GM23248 (cell line): Measurements from ENCODE around the gene GNAL. TPM values are rescaled to one million over a fixed set of nuclear protein-coding genes. Genes with fewer than 3 reads are reported as not detected.
"Not testable (repeated sequence)": the region's sequence is repeated elsewhere in the genome, so short reads cannot be mapped to it uniquely, and the experiment has no call there.

Experiments
- DNase-seq: peaks from one replicate; pipeline ENCODE4 v3.0.0-alpha.2; 2015
- H2AFZ ChIP-seq: fragments of 200-600 bp; sonication (generic); 2 replicates; pipeline ENCODE4 v1.6.1; 2016; ENCODE audit warnings: antibody characterized with exemption
- H3F3A ChIP-seq: fragments of 200-600 bp; sonication (generic); 2 replicates; pipeline ENCODE4 v1.6.1; 2016; ENCODE audit warnings: mild to moderate bottlenecking, antibody characterized with exemption, mixed run types; ENCODE audit not compliant: insufficient read depth
- H3K27ac ChIP-seq: fragments of 200-600 bp; sonication (generic); 2 replicates; pipeline ENCODE4 v1.5.1; 2016; ENCODE audit warnings: mild to moderate bottlenecking
- H3K27me3 ChIP-seq: fragments of 200-600 bp; sonication (generic); replicated peaks from 2 replicates; pipeline ENCODE4 v1.6.1; 2016; ENCODE audit warnings: mild to moderate bottlenecking; ENCODE audit not compliant: insufficient read depth
- H3K36me3 ChIP-seq: fragments of 200-600 bp; sonication (generic); 2 replicates; pipeline ENCODE4 v1.6.1; 2016; ENCODE audit warnings: low read depth, mild to moderate bottlenecking
- H3K4me1 ChIP-seq: fragments of 200-600 bp; sonication (generic); 2 replicates; pipeline ENCODE4 v1.6.1; 2016; ENCODE audit warnings: mild to moderate bottlenecking; ENCODE audit not compliant: insufficient read depth
- H3K4me2 ChIP-seq: fragments of 200-600 bp; sonication (generic); one replicate; pipeline ENCODE4 v1.6.1; 2016; ENCODE audit warnings: mild to moderate bottlenecking; ENCODE audit not compliant: unreplicated experiment
- H3K4me3 ChIP-seq: fragments of 200-600 bp; sonication (generic); 2 replicates; pipeline ENCODE4 v1.5.1; 2016; ENCODE audit warnings: mild to moderate bottlenecking
- H3K79me2 ChIP-seq: fragments of 200-600 bp; sonication (generic); 2 replicates; pipeline ENCODE4 v1.6.1; 2016; ENCODE audit warnings: mild to moderate bottlenecking; ENCODE audit not compliant: insufficient read depth
- H3K9ac ChIP-seq: fragments of 200-600 bp; sonication (generic); 2 replicates; pipeline ENCODE4 v1.6.1; 2016; ENCODE audit warnings: mild to moderate bottlenecking
- H3K9me2 ChIP-seq: fragments of 200-600 bp; sonication (generic); 2 replicates; pipeline ENCODE4 v1.6.1; 2016; ENCODE audit warnings: mixed run types, mild to moderate bottlenecking, moderate library complexity; ENCODE audit not compliant: insufficient read depth
- H3K9me3 ChIP-seq: fragments of 200-600 bp; sonication (generic); one replicate; pipeline ENCODE4 v1.6.1; 2017; ENCODE audit warnings: low read depth
- H4K20me1 ChIP-seq: fragments of 200-600 bp; sonication (generic); 2 replicates; pipeline ENCODE4 v1.6.0; 2016; ENCODE audit not compliant: insufficient read depth
- EZH2 ChIP-seq: fragments of 200-600 bp; sonication (generic); IDR thresholded peaks from 2 replicates; pipeline ENCODE4 v1.6.1; 2018; ENCODE audit warnings: antibody characterized with exemption, mild to moderate bottlenecking; ENCODE audit not compliant: insufficient read depth, poor library complexity, severe bottlenecking
- EZH2phosphoT487 ChIP-seq: fragments of 200-600 bp; sonication (generic); IDR thresholded peaks from 2 replicates; pipeline ENCODE4 v1.6.1; 2018; ENCODE audit warnings: antibody characterized with exemption, moderate library complexity, mild to moderate bottlenecking, low read depth; ENCODE audit not compliant: insufficient read depth
- WGBS, 2 experiments: methylation state at CpG; one replicate each; pipeline ENCODE4 v1.1.6; 2015 to 2017; ENCODE audit warnings: low lambda C conversion rate in 2 of 2, low coverage in 1 of 2; ENCODE audit errors: missing lambda C conversion rate in 2 of 2; 5-methylcytosine and 5-hydroxymethylcytosine counted together
- in situ Hi-C: fragments of 300-500 bp; cut with MboI; formaldehyde crosslinking; loops from 2 replicates; pipeline ENCODE4 v1.15.0; 2020
- polyA plus RNA-seq: library from polyadenylated mRNA; unstranded; fragments of >200 nt; fragmentation: Nextera tagmentation; extraction: Ambion mirVana; gene quantifications from 2 replicates; pipeline ENCODE4 v1.2.1, GENCODE V29; 2016
- total RNA-seq: library from RNA; depleted of rRNA; stranded (reverse); fragments of >200 nt; shearing (Covaris generic); gene quantifications from 2 replicates; pipeline ENCODE4 v1.2.3, GENCODE V29; 2014

Gene GNAL
- total and polyA plus RNA-seq, 2 experiments from 2014 or later, result 0.19 to 3.0 TPM

DNA sequence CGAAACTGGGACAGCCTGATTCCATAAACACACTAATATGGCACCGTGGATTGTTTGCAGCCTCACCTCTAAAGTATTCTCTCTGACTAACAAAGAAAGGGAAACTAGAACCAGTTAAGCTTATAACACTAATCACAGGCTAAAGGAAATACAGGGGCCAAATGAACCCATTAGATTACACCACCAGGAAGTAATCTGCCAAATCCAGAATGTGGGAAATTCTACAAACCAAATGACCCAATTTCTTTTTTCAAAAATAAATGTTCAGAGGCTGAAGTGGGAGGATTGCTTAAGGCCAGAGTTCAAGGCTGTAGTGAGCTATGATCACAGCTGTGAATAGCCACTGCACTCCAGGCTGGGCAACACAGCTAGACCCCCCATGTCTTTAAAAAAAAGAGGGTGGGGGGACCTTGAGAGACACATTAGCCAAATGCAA, 220.5 kb downstream of the GNAL start:
- Histone ChIP-seq H3K79me2 (peaks cover 13% of the 10 kb centered on the region; the same call in 1 of the 2 replicates), H3F3A (peaks cover 10% of the 10 kb centered on the region; the same call in 1 of the 2 replicates), H3K27me3 (no peaks in the 10 kb centered on the region), H3K4me3 (peak overlapping the region; percentile 86), H3K9me3 (no peaks in the 10 kb centered on the region), H3K4me2 (peak overlapping the region; percentile 83), H3K36me3 (no peaks in the 10 kb centered on the region; the same call in 1 of the 2 replicates), H4K20me1 (no peaks in the 10 kb centered on the region), H2AFZ (peak overlapping the region; percentile 89), H3K27ac (peak overlapping the region; percentile 97), H3K4me1 (peaks cover 17% of the 10 kb centered on the region), H3K9me2 (no peaks in the 10 kb centered on the region), H3K9ac (peak overlapping the region; percentile 98)
- WGBS, 2 experiments, result 12 to 19% methylated on average over 2 of the region's 2 CpGs
- no peak for TF ChIP-seq EZH2
- no peak for TF ChIP-seq EZH2phosphoT487
- in situ Hi-C loops, result no loop called here
- peak; percentile 81 for DNase-seq

DNA sequence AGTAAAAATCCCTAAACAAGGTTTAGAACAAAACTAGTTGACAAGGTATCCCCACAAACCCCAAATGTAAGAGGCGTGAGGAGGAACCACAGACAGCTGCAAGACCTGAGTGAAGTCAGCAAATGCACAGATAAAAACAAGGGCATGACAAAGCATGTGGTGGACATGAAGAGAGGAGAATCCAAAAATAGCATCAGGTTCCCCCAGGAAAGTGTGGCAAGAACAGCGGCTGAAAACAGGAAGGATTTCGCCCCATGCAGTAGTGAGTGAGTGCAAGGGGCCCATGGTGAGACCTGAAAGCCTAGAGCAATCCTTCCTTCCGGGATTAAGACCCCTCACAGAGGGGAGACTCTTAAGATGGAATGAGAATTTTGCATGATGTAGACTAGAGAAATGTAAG, 227.8 kb downstream of the GNAL start:
- H3K27me3 ChIP-seq, H3K4me2 ChIP-seq, H3K27ac ChIP-seq, DNase-seq, H2AFZ ChIP-seq, H3K9me3 ChIP-seq, H3K4me1 ChIP-seq, H3F3A ChIP-seq, H3K79me2 ChIP-seq, H3K9me2 ChIP-seq, H3K36me3 ChIP-seq, H3K9ac ChIP-seq, H4K20me1 ChIP-seq, H3K4me3 ChIP-seq, in situ Hi-C loops: not testable (repeated sequence)
- 75 to 78% methylated on average over 4 of the region's 4 CpGs for WGBS, 2 experiments

DNA sequence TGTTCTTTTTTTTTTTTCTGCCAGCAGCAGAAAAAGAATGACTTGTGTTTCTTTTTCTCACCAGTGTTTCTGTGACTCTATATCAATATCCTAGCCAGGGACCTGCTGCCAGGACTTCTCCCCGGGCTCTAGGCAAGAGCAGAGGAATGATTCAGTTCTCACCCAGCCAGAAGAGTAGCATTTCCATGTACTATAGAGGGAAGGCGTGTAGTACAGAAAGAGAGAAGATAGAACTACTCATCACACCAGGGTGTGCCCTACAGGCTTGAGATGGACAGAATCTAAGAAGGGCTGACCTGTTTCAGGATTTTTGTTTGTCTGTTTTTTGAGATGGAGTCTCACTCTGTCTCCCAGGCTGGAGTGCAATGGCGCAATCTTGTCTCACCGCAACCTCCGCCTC, 230.5 kb downstream of the GNAL start:
- H3K27ac ChIP-seq, H3K79me2 ChIP-seq, H2AFZ ChIP-seq, H3K27me3 ChIP-seq, H3K9me2 ChIP-seq, H3K4me1 ChIP-seq, H3K4me3 ChIP-seq, H3K36me3 ChIP-seq, H3K4me2 ChIP-seq, in situ Hi-C loops, H3K9ac ChIP-seq, DNase-seq, H3K9me3 ChIP-seq, H3F3A ChIP-seq, H4K20me1 ChIP-seq: not testable (repeated sequence)
- WGBS, 2 experiments, result 63 to 72% methylated on average over 4 to 5 of the region's 5 CpGs

DNA sequence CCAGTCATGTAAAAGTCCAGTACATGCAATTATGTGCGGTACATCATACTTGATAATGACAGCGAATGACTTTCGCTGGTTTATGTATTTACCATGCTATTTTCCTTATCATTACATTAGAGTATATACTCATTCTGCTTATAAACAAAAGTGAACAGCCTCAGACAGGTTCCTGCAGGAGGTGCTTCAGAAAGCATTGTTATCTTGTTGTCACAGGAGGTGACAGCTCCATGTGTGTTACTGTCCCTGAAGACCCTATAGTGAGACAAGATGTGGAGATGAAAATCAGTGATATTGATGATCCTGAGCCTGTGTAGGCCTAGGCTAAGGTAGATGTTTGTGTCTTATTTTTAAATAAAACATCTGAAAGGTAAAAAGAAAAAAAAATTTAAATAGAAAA, 234.4 kb downstream of the GNAL start:
- H3K9me2 ChIP-seq, result no peaks in the 10 kb centered on the region
- no peaks in the 10 kb centered on the region for H3K4me1 ChIP-seq
- H3F3A ChIP-seq, result no peaks in the 10 kb centered on the region
- H3K9me3 ChIP-seq, result no peaks in the 10 kb centered on the region
- H3K4me2 ChIP-seq, result no peak overlapping the region
- no peaks in the 10 kb centered on the region for H3K79me2 ChIP-seq
- no peak overlapping the region for H3K4me3 ChIP-seq
- H2AFZ ChIP-seq, result no peak overlapping the region
- DNase-seq, result no peak
- no peaks in the 10 kb centered on the region for H3K27me3 ChIP-seq
- no peak for TF ChIP-seq EZH2phosphoT487
- TF ChIP-seq EZH2, result no peak
- no peak overlapping the region for H3K27ac ChIP-seq
- H3K9ac ChIP-seq, result no peak overlapping the region
- no peaks in the 10 kb centered on the region for H3K36me3 ChIP-seq
- H4K20me1 ChIP-seq, result no peaks in the 10 kb centered on the region
- 94 to 96% methylated on average over 3 of the region's 3 CpGs for WGBS, 2 experiments
- in situ Hi-C loops, result no loop called here

DNA sequence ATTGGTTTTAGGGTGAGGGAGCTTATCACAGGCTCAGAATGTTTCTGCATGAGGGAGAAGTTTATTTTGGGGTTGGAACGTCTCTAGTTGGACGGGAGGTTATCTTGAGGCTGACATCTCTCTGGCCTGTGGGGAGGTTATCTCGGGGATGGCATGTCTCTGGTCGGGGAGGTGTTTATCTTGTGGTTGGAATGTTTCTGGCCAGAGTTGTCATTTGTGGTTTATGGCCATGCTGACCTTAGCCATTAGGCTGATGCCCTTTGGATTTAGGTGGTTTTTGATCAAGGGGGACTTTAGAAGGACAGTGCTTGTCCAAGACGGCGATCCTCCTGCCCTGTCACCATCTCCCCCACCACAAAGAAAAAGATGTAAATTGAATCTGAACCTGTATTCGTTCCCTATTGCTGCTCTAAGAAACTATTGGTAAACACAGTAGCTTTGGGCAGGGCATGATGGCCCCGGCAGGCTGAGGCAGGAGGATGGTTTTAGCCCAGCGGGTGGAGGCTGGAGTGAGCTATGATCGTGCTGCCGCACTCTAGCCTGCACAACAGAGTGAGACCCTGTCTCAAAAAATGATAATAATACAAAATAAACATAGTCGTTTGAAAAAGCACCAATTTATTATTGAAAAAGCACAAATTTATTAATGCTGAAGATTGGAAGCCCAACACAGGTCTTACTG, 236.9 kb downstream of the GNAL start:
- WGBS, 2 experiments, result 49 to 55% methylated on average over 12 of the region's 12 CpGs
- Histone ChIP-seq H3K9ac (no peak overlapping the region), H3K9me2 (no peaks in the 10 kb centered on the region), H2AFZ (no peak overlapping the region), H3K4me2 (no peak overlapping the region), H3K4me1 (no peaks in the 10 kb centered on the region), H3K27ac (no peak overlapping the region), H3F3A (no peaks in the 10 kb centered on the region), H3K4me3 (no peak overlapping the region), H3K27me3 (no peaks in the 10 kb centered on the region), H4K20me1 (no peaks in the 10 kb centered on the region), H3K9me3 (no peaks in the 10 kb centered on the region), H3K36me3 (no peaks in the 10 kb centered on the region), H3K79me2 (no peaks in the 10 kb centered on the region)
- TF ChIP-seq EZH2, result no peak
- no peak for TF ChIP-seq EZH2phosphoT487
- no peak for DNase-seq
- in situ Hi-C loops, result no loop called here
